MCF 10A (cell line): ENCODE results near the gene ANAPC7. TPM values are rescaled to one million over a fixed set of nuclear protein-coding genes. Genes with fewer than 3 reads are reported as not detected.
"Not testable (repeated sequence)": the region's sequence is repeated elsewhere in the genome, so short reads cannot be mapped to it uniquely, and the experiment has no call there.

Experiments
- BruUV-seq: library from RNA; stranded (reverse); fragments of 400-500 nt; replicated peaks from 2 replicates; lab custom pipeline; 2021; lab: Mats Ljungman, UMichigan
- CTCF ChIA-PET: fragments of 300-600 bp; sonication (Branson Sonifier 250); formaldehyde crosslinking; extraction: SDS; loops from one replicate; lab custom pipeline; 2021; ENCODE audit warnings: antibody characterized with exemption, inconsistent platforms; lab: Yijun Ruan, JAX
- POLR2A ChIA-PET: fragments of 300-600, 350-650 bp; sonication (Branson Sonifier 250); formaldehyde crosslinking; extraction: SDS; loops from one replicate; lab custom pipeline; 2020; ENCODE audit warnings: antibody characterized with exemption, inconsistent platforms; lab: Yijun Ruan, JAX
- DNase-seq: peaks from one replicate; pipeline ENCODE4 v3.0.0-alpha.2; 2018; ENCODE audit not compliant: unreplicated experiment
- H3K27ac Mint-ChIP-seq: one replicate; pipeline ENCODE4 v1.8.0; 2022; ENCODE audit warnings: mild to moderate bottlenecking, low read depth, mixed read lengths; ENCODE audit not compliant: unreplicated experiment
- H3K27me3 Mint-ChIP-seq: one replicate; pipeline ENCODE4 v1.8.0; 2022; ENCODE audit warnings: mixed read lengths; ENCODE audit not compliant: insufficient read depth, unreplicated experiment
- H3K36me3 Mint-ChIP-seq: one replicate; pipeline ENCODE4 v1.8.0; 2022; ENCODE audit warnings: mild to moderate bottlenecking, moderate library complexity, mixed read lengths; ENCODE audit not compliant: insufficient read depth, unreplicated experiment
- H3K4me1 Mint-ChIP-seq: one replicate; pipeline ENCODE4 v1.8.0; 2022; ENCODE audit warnings: mixed read lengths; ENCODE audit not compliant: insufficient read depth, unreplicated experiment
- H3K4me3 Mint-ChIP-seq: one replicate; pipeline ENCODE4 v1.8.0; 2022; ENCODE audit warnings: mild to moderate bottlenecking, moderate library complexity, mixed read lengths; ENCODE audit not compliant: unreplicated experiment
- H3K9me3 Mint-ChIP-seq: one replicate; pipeline ENCODE4 v1.8.0; 2022; ENCODE audit warnings: mixed read lengths; ENCODE audit not compliant: unreplicated experiment
- intact Hi-C: fragments of 100-400 bp; cut with micrococcal nuclease; formaldehyde crosslinking; loops from 2 replicates; pipeline ENCODE4 v1.14.1; 2022
- total RNA-seq: library from RNA; stranded (reverse); gene quantifications from 2 replicates; pipeline ENCODE4 v1.2.3, GENCODE V29; 2022
- TF ChIP-seq, protein P1 (sequence below): fragments of 200-600 bp; IDR thresholded peaks from one replicate; pipeline ENCODE4 v1.8.0; 2022; ENCODE audit warnings: antibody characterized with exemption, mild to moderate bottlenecking; ENCODE audit not compliant: unreplicated experiment

Gene ANAPC7
- total RNA-seq, 1 experiment from 2014 or later: 87.1 TPM

DNA sequence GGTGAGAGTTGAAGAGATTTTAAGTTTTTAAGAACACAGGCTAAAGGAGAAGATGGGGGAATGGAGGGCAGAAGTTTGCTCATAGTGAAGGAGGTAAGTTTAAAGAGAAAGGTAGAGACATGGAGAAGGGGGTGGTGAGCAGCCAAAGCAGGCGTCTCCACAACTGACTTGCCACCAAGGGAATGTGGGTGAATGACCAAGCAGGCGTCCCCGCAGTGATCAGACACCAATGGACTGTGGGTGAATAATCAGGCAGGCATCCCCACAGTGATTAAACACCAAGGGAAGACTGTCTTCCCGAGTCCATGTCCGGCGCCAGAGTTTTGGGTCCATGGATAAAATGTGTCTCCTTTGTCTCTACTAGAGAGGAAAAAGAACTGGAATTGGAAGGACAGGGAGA lies 6.6 kb upstream of the ANAPC7 start:
- DNase-seq, intact Hi-C loops, H3K4me3 Mint-ChIP-seq, CTCF ChIA-PET, H3K36me3 Mint-ChIP-seq, BruUV-seq, H3K4me1 Mint-ChIP-seq, H3K27ac Mint-ChIP-seq, POLR2A ChIA-PET, H3K9me3 Mint-ChIP-seq: not testable (repeated sequence)
- peaks cover 18% of the 10 kb centered on the region for H3K27me3 Mint-ChIP-seq

- DNase-seq, intact Hi-C loops, H3K9me3 Mint-ChIP-seq, H3K4me3 Mint-ChIP-seq, H3K27ac Mint-ChIP-seq, BruUV-seq, H3K4me1 Mint-ChIP-seq: not testable (repeated sequence)
- Mint-ChIP-seq H3K36me3 (peaks cover 20% of the 10 kb centered on the region), H3K27me3 (peaks cover 11% of the 10 kb centered on the region)
- ChIA-PET CTCF (interaction anchor here (0.6 to 1.0 kb wide), 3 partner anchors 40 to 1456 kb away, joined by 3 to 4 read pairs (median 3); no protein-coding TSS in a partner anchor), POLR2A (interaction anchor here (0.6 to 1.8 kb wide), 7 partner anchors 16 to 202 kb away, joined by 3 to 9 read pairs (median 3); no protein-coding TSS in a partner anchor)
Measured at GRCh38 chr12:110405126-110405662, 1.7 kb upstream of the ANAPC7 start.

- Mint-ChIP-seq H3K4me3 (peak overlapping the region; percentile 100), H3K4me1 (peaks cover 6% of the 10 kb centered on the region), H3K36me3 (peaks cover 29% of the 10 kb centered on the region), H3K9me3 (no peaks in the 10 kb centered on the region), H3K27ac (peak overlapping the region; percentile 100), H3K27me3 (peaks cover under 1% of the 10 kb centered on the region)
- intact Hi-C loops: loop anchor here (2.0 kb wide), 1 partner anchor 27 kb away; no protein-coding TSS in a partner anchor
- TSS peak; percentile 93 for BruUV-seq
- DNase-seq: peak; percentile 85
- ChIA-PET CTCF (interaction anchor here (0.6 to 1.5 kb wide), 4 partner anchors 27 to 1455 kb away, joined by 3 to 5 read pairs (median 3); no protein-coding TSS in a partner anchor), POLR2A (interaction anchor here (0.6 to 1.9 kb wide), 11 partner anchors 15 to 167 kb away, joined by 3 to 9 read pairs (median 3); partner anchors contain the start of genes FAM216A and GPN3)
- TF ChIP-seq, protein P1, sequence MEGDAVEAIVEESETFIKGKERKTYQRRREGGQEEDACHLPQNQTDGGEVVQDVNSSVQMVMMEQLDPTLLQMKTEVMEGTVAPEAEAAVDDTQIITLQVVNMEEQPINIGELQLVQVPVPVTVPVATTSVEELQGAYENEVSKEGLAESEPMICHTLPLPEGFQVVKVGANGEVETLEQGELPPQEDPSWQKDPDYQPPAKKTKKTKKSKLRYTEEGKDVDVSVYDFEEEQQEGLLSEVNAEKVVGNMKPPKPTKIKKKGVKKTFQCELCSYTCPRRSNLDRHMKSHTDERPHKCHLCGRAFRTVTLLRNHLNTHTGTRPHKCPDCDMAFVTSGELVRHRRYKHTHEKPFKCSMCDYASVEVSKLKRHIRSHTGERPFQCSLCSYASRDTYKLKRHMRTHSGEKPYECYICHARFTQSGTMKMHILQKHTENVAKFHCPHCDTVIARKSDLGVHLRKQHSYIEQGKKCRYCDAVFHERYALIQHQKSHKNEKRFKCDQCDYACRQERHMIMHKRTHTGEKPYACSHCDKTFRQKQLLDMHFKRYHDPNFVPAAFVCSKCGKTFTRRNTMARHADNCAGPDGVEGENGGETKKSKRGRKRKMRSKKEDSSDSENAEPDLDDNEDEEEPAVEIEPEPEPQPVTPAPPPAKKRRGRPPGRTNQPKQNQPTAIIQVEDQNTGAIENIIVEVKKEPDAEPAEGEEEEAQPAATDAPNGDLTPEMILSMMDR: no peak
Measured at GRCh38 chr12:110403976-110404682, 621 bp upstream of the ANAPC7 start.

GRCh38 chr12:110382683-110383082 lies 20.8 kb downstream of the ANAPC7 start:
- intact Hi-C loops: no loop called here
- TF ChIP-seq, protein P1: no peak
- Mint-ChIP-seq H3K36me3 (peaks cover 96% of the 10 kb centered on the region), H3K9me3 (no peaks in the 10 kb centered on the region), H3K4me3 (no peak overlapping the region), H3K4me1 (no peaks in the 10 kb centered on the region), H3K27ac (no peak overlapping the region), H3K27me3 (no peaks in the 10 kb centered on the region)
- POLR2A ChIA-PET: no interaction called here
- no TSS peak for BruUV-seq
- DNase-seq: no peak
- CTCF ChIA-PET: no interaction called here

DNA sequence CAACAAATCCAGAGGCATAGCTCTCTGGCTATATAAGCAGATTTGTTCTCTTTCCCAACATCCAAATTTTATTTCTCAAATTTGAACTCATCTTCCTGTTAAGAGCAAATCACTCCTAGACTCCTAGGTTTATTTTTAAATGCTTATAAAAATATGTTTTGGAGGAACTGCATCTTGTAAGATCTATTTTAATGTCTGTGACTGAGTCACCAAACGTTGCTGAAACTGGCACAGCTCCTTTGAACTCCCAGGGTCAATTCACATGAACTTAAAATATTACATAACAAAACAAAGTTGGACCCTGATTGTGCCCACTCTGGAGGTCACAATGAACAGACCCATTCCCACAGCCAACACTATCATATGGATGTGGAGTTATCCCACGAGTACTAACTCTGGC lies 23.9 kb downstream of the ANAPC7 start:
- Mint-ChIP-seq H3K27me3 (no peaks in the 10 kb centered on the region), H3K4me1 (no peaks in the 10 kb centered on the region), H3K27ac (no peak overlapping the region), H3K4me3 (no peak overlapping the region), H3K9me3 (no peaks in the 10 kb centered on the region), H3K36me3 (peaks cover 97% of the 10 kb centered on the region)
- DNase-seq: no peak
- POLR2A ChIA-PET: interaction anchor here (1.2 kb wide), 1 partner anchor 9 kb away, joined by 3 read pairs; no protein-coding TSS in a partner anchor
- no TSS peak for BruUV-seq
- intact Hi-C loops: no loop called here
- CTCF ChIA-PET: interaction anchor here (0.6 kb wide), 1 partner anchor 278 kb away, joined by 4 read pairs; no protein-coding TSS in a partner anchor
- TF ChIP-seq, protein P1: no peak
